Stimulated activated CD4-positive, alpha-beta T cell treated with anti-CD3 and anti-CD28 coated beads, Interleukin-12 subunit alpha, Interleukin-12 subunit beta, amount 100 ng/mL, for 4 hours (primary cell): Measurements from ENCODE around the gene XPO6.
A peak's percentile ranks its signal among the peaks of the same experiment; 100 is the strongest.

Experiments
- DNase-seq: peaks from one replicate; pipeline ENCODE4 v3.0.0-alpha.2; 2020

Gene XPO6

GRCh38 chr16:28181515-28181914 lies 30.2 kb downstream of the XPO6 start:
- no peak for DNase-seq

- DNase-seq = no peak
Observed at GRCh38 chr16:28180655-28181460, 30.9 kb downstream of the XPO6 start.

DNA sequence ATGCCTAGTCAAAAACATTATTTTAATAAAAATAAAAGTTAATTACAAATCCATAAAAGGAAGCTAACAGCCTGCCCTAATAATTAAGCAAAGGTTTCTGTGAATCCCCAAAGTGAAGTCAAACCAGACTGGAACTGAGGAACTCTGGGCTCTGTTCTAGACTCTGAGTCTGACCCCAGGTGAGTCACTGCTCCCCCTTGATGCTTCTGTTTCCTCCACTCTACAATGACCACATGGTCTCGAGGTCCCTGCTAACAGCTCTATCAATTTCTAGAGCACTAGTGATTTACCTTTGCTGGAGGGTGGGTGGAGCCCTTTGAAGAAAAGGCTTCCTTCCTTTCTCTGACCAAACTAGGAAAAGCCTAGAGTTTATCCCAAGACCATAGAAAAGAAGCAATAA lies 32.4 kb downstream of the XPO6 start:
- DNase-seq = no peak

- DNase-seq = no peak
Observed at GRCh38 chr16:28175715-28176114, 36.0 kb downstream of the XPO6 start.

GRCh38 chr16:28172336-28172735 lies 39.4 kb downstream of the XPO6 start:
- DNase-seq = no peak

DNA sequence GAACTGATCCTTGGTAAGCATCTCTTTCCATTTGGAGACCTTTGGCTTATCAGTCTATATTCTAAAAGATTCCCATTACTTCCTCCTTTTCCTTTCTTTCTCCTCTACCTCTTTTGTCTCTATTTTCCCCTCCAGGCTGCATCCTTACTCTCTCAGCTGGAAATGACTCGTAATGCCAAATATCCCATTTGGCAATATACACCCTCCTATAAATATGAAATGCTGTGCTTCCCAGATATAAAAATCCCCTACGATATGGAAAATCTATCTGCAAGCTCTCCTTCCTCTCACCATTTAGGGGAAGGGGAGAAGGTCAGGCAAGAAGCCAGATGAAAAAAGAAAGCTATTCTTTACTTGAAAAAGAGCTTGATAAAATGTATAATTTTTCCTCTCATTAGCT lies 39.9 kb downstream of the XPO6 start:
- no peak for DNase-seq

GRCh38 chr16:28168991-28169554 lies 42.7 kb downstream of the XPO6 start:
- DNase-seq = peak; percentile 20

GRCh38 chr16:28167730-28168129 lies 44.0 kb downstream of the XPO6 start:
- DNase-seq = no peak

- DNase-seq = no peak
Observed at GRCh38 chr16:28167221-28167620, 44.5 kb downstream of the XPO6 start.

- DNase-seq = no peak
Observed at GRCh38 chr16:28166394-28167208, 45.2 kb downstream of the XPO6 start.

DNA sequence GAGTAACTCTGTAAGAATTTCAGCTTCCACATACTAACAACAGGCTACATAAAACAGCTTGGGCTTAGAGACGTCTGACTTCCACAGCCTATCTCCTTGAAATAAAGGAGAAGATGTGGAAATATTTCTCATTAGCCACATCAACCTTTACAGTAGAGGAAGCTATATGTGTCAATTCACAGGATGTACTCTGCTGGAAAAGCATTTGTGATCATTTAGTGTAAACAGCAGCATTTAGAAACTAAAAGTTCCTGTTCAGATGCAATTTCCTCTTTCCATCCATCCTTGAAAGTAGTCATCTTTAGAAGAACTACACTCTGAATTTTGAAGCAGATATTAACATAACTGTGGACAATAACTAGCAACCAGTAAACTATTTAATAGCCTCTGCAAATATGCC lies 46.2 kb downstream of the XPO6 start:
- no peak for DNase-seq

DNA sequence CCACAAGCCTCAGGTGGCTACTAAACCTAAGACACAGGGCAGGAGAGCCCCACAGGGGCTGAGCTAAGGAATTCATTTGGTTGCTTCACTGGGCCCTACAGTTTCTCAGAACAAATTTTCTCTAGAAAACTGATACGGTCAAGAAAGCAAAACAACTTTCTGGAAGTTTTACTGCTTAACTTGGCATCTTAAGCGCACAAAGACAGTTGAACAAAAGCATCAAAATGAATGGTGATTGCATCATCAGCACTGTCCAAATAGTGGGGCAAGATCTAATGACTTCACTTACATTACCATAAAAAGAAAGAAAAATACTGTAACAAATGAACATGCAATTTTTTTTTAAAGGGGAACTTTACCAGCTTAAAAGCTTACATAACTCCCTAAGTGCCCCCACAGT lies 47.6 kb downstream of the XPO6 start:
- no peak for DNase-seq

GRCh38 chr16:28163699-28164098 lies 48.1 kb downstream of the XPO6 start:
- DNase-seq = no peak

GRCh38 chr16:28162326-28162877 lies 49.4 kb downstream of the XPO6 start:
- DNase-seq = no peak

DNA sequence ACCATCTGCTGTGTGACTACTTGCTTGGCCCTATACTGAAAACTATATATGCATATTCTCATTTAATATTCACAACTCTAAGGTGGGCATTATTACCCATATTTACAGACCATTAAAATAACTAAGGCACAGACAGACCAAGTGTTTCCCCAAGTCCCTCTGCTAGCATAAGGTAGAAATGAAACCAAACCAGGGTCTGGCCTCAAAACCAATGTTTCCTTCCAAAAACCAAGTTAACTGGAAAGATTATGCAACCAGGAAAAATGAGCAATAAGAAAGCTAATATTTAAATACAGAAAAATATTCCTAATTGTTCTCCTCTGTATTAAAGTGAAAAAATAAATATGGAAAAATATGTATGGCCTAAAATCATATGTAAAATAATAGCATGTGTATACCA lies 50.1 kb downstream of the XPO6 start:
- DNase-seq = no peak

DNA sequence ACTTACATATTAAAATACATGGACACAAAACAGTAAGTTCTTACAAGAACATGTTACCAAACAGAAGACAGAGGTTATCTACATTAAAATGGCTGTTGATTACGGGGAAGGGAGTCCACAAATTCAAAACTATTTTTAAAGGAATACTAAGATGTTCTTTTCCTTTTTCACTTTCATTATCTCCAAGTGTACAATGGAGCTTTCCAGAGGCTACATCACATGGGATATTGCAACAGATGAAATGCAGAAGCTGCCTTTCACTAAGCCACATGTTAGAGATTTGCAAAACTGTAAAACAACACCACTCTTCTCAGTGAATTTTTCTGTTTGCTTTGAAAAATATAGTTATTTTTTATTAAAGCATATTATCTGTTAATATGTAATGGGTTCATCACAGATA lies 53.6 kb downstream of the XPO6 start:
- DNase-seq = no peak

DNA sequence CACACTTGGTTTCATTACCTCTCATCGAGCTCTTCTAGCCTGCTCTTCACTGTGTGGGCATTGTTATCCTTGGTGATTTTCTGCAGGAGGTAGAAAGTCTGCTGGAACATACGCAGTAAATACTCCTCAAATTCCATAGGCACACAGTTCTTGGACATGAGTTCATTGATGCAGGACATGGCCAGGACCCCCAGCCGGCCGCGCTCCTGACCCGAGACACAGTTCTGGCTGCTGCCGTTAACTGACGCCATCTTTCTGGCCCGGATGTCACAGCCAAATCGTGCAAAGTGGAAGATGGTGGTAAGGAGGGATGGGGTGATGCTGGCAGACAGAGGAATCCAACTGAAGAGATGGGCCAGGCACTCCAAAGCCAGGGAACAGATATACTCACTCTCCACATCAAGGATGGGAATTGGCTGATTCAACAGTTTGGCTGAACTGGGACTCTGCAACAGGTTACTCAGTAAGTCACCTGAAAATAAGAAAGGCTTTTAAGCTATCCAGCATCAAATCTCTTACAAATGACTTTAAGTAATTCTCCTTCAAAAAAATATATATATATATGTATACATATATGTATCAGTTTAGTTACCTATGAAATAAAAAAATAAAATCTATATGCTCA lies 55.6 kb downstream of the XPO6 start:
- no peak for DNase-seq

GRCh38 chr16:28155293-28155692 lies 56.5 kb downstream of the XPO6 start:
- no peak for DNase-seq

- no peak for DNase-seq
Observed at GRCh38 chr16:28151180-28151579, 60.6 kb downstream of the XPO6 start.

GRCh38 chr16:28149011-28149888 lies 62.5 kb downstream of the XPO6 start:
- no peak for DNase-seq

DNA sequence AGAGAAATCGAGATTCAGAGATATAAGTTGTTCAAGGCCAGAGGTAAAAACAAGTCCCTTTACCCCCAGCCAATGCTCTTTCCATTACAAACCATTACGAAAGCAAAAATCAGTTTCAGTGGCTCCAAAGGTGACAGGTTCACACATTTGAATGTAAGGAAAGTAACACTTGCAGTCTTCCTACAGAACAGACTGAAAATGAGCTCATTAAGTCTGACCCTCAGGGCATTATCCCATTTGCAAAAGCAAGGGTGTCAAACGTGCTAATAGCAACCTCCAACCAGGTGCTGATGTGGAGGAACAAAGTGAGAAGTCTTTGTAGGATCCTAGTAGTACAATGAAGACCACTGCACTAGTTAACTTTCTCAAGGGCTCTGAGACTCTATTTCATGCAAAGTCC lies 65.2 kb downstream of the XPO6 start:
- DNase-seq = no peak

DNA sequence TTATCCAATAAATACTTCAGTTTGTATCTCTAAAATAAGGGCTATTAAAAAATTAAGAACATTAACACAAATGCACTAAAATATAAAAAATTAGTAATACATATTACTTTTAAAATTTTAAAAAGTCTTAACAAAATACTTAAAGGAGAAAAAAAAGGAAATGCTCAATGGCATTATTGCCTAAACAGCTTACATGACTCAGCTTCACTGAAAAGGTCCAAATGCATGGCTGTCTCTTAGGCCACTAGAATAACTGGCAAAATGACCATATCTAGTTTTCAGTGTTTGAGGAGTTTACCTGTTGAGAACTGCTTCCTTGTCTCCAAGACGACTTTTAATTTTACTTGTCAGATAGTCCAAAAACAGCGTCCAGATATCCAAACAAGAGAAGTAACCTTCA lies 66.0 kb downstream of the XPO6 start:
- no peak for DNase-seq
